ENCODE results near the gene PMEPA1.

The PMEPA1 gene

GRCh38 chr20:57693002-57693582 is 16.7 kb downstream of the PMEPA1 start:
- DNase-seq: no peak

DNA sequence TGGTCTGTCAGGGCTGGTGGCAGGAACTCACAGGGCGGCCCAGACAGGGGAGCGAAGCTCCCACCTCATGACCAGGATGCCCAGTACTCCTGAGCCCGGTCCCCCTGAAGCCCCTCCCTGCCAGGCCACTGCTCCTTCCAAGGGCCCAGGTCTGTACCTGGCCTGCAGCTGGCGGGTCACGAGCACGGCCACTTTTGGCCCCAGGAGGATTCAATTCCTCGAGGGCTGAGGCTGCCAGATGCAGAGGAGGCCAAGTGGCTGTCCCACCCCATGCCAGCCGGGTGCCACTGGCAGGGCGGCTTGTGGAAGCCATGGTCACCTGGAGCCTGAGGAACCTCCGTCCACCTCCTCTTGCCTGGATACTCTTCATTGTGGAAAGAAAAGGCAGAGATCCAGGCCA is 17.4 kb downstream of the PMEPA1 start:
- DNase-seq: no peak

DNA sequence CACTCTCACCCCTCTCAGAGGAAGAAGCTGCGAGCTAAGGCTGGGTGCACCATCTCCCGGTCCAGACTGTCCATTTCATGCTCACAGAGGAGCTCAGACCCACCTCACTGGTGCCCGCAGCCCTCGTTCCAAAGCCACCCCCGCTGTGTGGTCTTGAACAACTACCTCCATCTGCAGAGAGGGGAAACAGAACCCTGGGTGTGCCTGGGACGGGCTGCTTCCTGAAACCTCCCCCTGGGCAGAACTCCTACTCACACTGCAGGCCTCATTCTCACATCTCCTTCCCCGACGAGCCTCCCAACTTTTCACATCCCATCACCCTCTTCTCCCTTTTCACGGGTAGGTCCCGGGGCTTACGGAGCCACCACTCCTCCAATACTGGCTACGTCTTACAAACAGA is 18.1 kb downstream of the PMEPA1 start:
- DNase-seq: no peak

- DNase-seq: no peak
Observed at GRCh38 chr20:57690525-57690924, 19.3 kb downstream of the PMEPA1 start.

DNA sequence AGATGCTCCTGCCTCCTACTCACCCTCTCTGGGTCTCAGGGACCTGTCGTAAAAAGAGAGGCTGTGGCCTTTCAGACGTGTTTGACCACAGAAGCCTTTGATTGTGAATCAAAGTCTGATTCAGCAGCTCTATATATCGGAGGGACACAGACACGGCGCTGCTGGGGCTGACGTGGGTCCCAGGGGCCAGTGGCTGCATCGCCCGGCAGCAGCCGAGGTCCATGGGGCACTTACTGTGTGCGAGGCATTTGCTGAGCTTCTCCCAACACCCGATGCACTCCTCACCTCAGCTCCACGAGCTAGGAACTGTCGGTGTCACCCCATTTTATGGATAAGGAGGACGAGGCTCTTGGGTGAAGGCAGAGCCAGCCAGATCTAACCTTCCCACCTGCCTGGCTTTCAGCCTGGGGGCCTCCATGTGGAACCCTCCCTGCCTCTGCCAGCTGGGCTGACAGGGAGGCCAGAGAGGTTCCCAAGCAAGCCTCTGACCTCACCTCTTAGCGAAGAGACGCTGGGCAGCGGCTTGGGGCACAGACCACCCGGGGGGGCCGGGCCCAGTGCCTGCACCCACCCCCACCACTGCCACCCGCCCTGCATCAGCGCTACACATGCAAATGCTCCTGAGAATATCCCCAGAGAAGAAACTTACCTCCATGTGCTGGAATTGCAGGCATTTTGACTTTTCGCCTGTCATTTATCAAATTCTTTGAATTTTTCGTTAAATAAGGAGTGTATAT is 19.9 kb downstream of the PMEPA1 start:
- DNase-seq: no peak

DNA sequence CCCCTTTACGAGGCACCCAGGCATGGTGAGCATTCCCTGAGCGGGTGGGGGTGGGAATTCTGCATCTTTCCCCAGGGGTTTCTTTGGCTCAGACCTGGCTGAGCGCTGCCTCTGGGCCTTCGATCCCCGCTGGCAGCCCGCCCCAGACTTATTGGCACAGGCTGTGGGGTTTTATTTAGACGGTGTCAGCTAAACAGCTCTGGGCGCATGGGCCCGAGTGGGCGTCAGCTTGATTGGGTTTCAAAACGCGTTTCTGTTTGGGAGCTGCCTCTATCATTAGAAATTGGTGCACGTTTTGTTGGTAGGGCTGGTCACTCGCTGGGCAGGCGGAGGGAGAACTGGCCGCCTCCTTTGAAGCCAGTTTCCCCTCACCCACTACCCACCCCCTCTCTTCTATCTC is 21.0 kb downstream of the PMEPA1 start:
- no peak for DNase-seq

GRCh38 chr20:57688295-57688694 is 21.5 kb downstream of the PMEPA1 start:
- no peak for DNase-seq

GRCh38 chr20:57686931-57687652 is 22.7 kb downstream of the PMEPA1 start:
- DNase-seq: no peak

- DNase-seq: no peak
Observed at GRCh38 chr20:57685146-57685758, 24.6 kb downstream of the PMEPA1 start.

DNA sequence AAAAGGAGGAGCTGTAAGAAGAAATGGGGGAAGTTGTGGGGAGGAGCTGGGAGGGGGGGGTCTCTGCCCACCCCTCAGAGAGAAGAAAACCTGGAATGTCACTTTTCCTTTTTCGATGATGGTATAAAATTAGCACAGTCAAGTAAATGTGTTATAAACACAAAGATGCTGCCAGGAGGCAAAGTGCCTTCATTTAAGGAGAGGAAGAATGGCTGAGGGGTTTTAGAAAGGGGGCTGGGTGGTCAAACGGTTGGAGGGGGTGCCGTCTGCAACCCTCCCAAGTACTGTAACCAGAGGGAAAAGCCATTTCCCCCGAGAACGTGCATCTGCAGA is 25.0 kb downstream of the PMEPA1 start:
- DNase-seq: no peak

- no peak for DNase-seq
Observed at GRCh38 chr20:57683881-57684807, 25.7 kb downstream of the PMEPA1 start.

DNA sequence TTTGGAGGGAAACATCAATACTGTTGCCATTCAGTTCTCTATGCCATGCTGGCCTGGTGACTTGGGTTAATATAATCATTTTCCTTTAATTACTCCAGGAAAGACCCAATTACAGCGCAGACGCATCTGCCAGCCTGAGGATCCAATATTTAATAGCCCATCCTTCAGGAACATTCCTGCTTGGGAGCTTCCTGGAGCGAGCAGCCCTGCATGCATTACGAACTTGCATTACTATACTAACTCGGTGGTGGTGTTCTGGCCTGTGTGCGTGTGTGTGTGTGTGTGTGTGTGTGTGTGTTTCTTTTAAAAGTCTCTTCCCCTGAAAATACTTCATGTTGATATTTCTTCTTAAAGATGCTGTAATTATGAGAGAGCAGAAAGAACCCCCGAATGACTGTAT is 26.5 kb downstream of the PMEPA1 start:
- DNase-seq: no peak

GRCh38 chr20:57682184-57683101 is 27.4 kb downstream of the PMEPA1 start:
- no peak for DNase-seq

GRCh38 chr20:57680934-57681914 is 28.6 kb downstream of the PMEPA1 start:
- no peak for DNase-seq

GRCh38 chr20:57680131-57680716 is 29.6 kb downstream of the PMEPA1 start:
- no peak for DNase-seq

GRCh38 chr20:57679113-57679512 is 30.7 kb downstream of the PMEPA1 start:
- no peak for DNase-seq

- DNase-seq: no peak
Observed at GRCh38 chr20:57678340-57678739, 31.5 kb downstream of the PMEPA1 start.

DNA sequence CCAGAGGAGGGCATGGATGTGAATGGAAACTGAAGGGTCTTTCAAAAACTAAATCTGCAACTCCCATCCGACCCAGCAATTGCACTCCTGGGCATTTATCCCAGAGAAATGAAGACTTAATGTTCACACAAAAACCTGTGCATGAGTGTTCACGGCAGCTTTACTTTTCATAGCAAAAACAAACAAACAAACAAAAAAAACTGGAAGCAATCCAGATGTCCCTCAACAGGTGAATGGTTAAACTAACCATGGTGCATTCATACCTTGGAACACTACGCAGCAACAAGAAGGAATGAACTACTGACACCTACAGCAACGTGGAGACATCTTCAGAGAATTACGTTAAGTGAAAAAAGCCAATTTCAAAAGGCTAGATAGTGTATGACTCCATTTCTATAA is 32.2 kb downstream of the PMEPA1 start:
- DNase-seq: no peak

Data from effector CD4-positive, alpha-beta T cell (primary cell).